Measurements from ENCODE around the gene SKIDA1.

Gene SKIDA1

GRCh38 chr10:21515361-21516241 is 9.9 kb downstream of the SKIDA1 start:
- DNase-seq: no peak

- DNase-seq: no peak
These were observed 10.6 kb downstream of the SKIDA1 start for GRCh38 chr10:21514818-21515351.

- no peak for DNase-seq
These were observed 11.2 kb downstream of the SKIDA1 start for GRCh38 chr10:21514129-21514817.

GRCh38 chr10:21513405-21513788 is 12.1 kb downstream of the SKIDA1 start:
- DNase-seq: no peak

GRCh38 chr10:21512573-21513404 is 12.7 kb downstream of the SKIDA1 start:
- DNase-seq: no peak

GRCh38 chr10:21511946-21512572 is 13.4 kb downstream of the SKIDA1 start:
- no peak for DNase-seq

- DNase-seq: no peak
These were observed 14.3 kb downstream of the SKIDA1 start for GRCh38 chr10:21511095-21511570.

- no peak for DNase-seq
These were observed 15.0 kb downstream of the SKIDA1 start for GRCh38 chr10:21510241-21511094.

- DNase-seq: no peak
These were observed 15.9 kb downstream of the SKIDA1 start for GRCh38 chr10:21509341-21510240.

- no peak for DNase-seq
These were observed 16.7 kb downstream of the SKIDA1 start for GRCh38 chr10:21508706-21509331.

- DNase-seq: no peak
These were observed 18.3 kb downstream of the SKIDA1 start for GRCh38 chr10:21507150-21507549.

GRCh38 chr10:21506351-21506750 is 19.1 kb downstream of the SKIDA1 start:
- no peak for DNase-seq

GRCh38 chr10:21505711-21506278 is 19.7 kb downstream of the SKIDA1 start:
- no peak for DNase-seq

- no peak for DNase-seq
These were observed 21.9 kb downstream of the SKIDA1 start for GRCh38 chr10:21503542-21503941.

- no peak for DNase-seq
These were observed 23.1 kb downstream of the SKIDA1 start for GRCh38 chr10:21502348-21502740.

- DNase-seq: no peak
These were observed 23.6 kb downstream of the SKIDA1 start for GRCh38 chr10:21501731-21502347.

- no peak for DNase-seq
These were observed 24.4 kb downstream of the SKIDA1 start for GRCh38 chr10:21501091-21501490.

- no peak for DNase-seq
These were observed 24.9 kb downstream of the SKIDA1 start for GRCh38 chr10:21500578-21500910.

Data from CD4-positive, alpha-beta T cell treated with Interleukin-17A for 4 hours (primary cell).